NB4 (cell line): Measurements from ENCODE around the gene BPIFB2.

Experiments used
- DNase-seq: peaks from one replicate; pipeline ENCODE4 v3.0.0; 2010; ENCODE audit warnings: low read depth
- H3K4me3 ChIP-seq: one replicate; pipeline ENCODE4 v1.5.1; 2011; ENCODE audit warnings: mild to moderate bottlenecking, low read depth, low read length, moderate library complexity
- CTCF ChIP-seq: IDR thresholded peaks from one replicate; pipeline ENCODE4 v1.5.1; 2012; ENCODE audit warnings: low read depth, low read length
- MAX ChIP-seq: IDR thresholded peaks from 2 replicates; pipeline ENCODE4 v1.6.1; 2011; ENCODE audit warnings: low read depth, low read length
- MYC ChIP-seq: IDR thresholded peaks from 2 replicates; pipeline ENCODE4 v1.6.1; 2011; ENCODE audit warnings: low read depth, low read length
- POLR2A ChIP-seq: IDR thresholded peaks from 2 replicates; pipeline ENCODE4 v1.6.1; 2011; ENCODE audit warnings: mild to moderate bottlenecking; ENCODE audit not compliant: insufficient read length; ENCODE audit errors: extremely low read depth

The BPIFB2 gene

GRCh38 chr20:32966382-32966781, 41.1 kb upstream of the BPIFB2 start:
- DNase-seq = no peak
- TF ChIP-seq MYC = no peak
- TF ChIP-seq CTCF = no peak
- no peak for TF ChIP-seq POLR2A
- no peak for TF ChIP-seq MAX
- no peak overlapping the region for H3K4me3 ChIP-seq

GRCh38 chr20:32966881-32967781, 40.4 kb upstream of the BPIFB2 start:
- no peak for TF ChIP-seq MYC
- TF ChIP-seq MAX = no peak
- no peak for TF ChIP-seq POLR2A
- TF ChIP-seq CTCF = no peak
- no peak overlapping the region for H3K4me3 ChIP-seq
- peak; percentile 68 for DNase-seq

GRCh38 chr20:32967961-32968457, 39.5 kb upstream of the BPIFB2 start:
- no peak for TF ChIP-seq CTCF
- TF ChIP-seq MYC = no peak
- no peak for TF ChIP-seq MAX
- TF ChIP-seq POLR2A = no peak
- no peak overlapping the region for H3K4me3 ChIP-seq
- no peak for DNase-seq

GRCh38 chr20:32968478-32969241, 38.8 kb upstream of the BPIFB2 start:
- DNase-seq = no peak
- TF ChIP-seq MAX (no peak), POLR2A (no peak), MYC (no peak), CTCF (no peak)
- H3K4me3 ChIP-seq = no peak overlapping the region

GRCh38 chr20:32969356-32970114, 38.0 kb upstream of the BPIFB2 start:
- no peak overlapping the region for H3K4me3 ChIP-seq
- DNase-seq = no peak
- TF ChIP-seq CTCF = no peak
- TF ChIP-seq POLR2A = no peak
- TF ChIP-seq MYC = no peak
- TF ChIP-seq MAX = no peak
